Neural cell (in vitro differentiated cells): ENCODE data around the gene MSI2. TPM values are rescaled to one million over a fixed set of nuclear protein-coding genes. Genes with fewer than 3 reads are reported as not detected.

Experiments
- H2AFZ ChIP-seq: fragments of 200-600, 300-800 bp; sonication (generic), shearing (Covaris generic); 2 replicates; pipeline ENCODE4 v1.6.0; 2014; ENCODE audit warnings: low read depth, mild to moderate bottlenecking, antibody characterized with exemption, low read length, moderate library complexity
- H3F3A ChIP-seq: fragments of 200-600 bp; shearing (Covaris generic); 2 replicates; pipeline ENCODE4 v1.6.1; 2016; ENCODE audit warnings: mild to moderate bottlenecking, moderate library complexity, mixed read lengths, antibody characterized with exemption, low read length; ENCODE audit not compliant: insufficient read depth, poor library complexity, severe bottlenecking
- H3K27ac ChIP-seq: fragments of 200-600, 300-800 bp; sonication (generic), shearing (Covaris generic); 2 replicates; pipeline ENCODE4 v1.5.1; 2014; ENCODE audit warnings: mild to moderate bottlenecking, low read length, moderate library complexity
- H3K27me3 ChIP-seq: fragments of 300-800, 200-600 bp; sonication (generic), shearing (Covaris generic); 2 replicates; pipeline ENCODE4 v1.6.0; 2014; ENCODE audit warnings: mild to moderate bottlenecking, low read depth, low read length, moderate library complexity; ENCODE audit not compliant: insufficient read depth
- H3K36me3 ChIP-seq: fragments of 300-800, 200-600 bp; sonication (generic), shearing (Covaris generic); 2 replicates; pipeline ENCODE4 v1.5.1; 2014; ENCODE audit warnings: mild to moderate bottlenecking, antibody characterized with exemption, low read length, moderate library complexity; ENCODE audit not compliant: insufficient read depth
- H3K4me2 ChIP-seq: fragments of 300-800, 200-600 bp; sonication (generic), shearing (Covaris generic); 2 replicates; pipeline ENCODE4 v1.6.0; 2014; ENCODE audit warnings: mild to moderate bottlenecking, low read length
- H3K4me3 ChIP-seq: fragments of 300-800, 200-600 bp; sonication (generic), shearing (Covaris generic); 2 replicates; pipeline ENCODE4 v1.5.1; 2014; ENCODE audit warnings: mild to moderate bottlenecking, low read length, moderate library complexity
- H3K79me2 ChIP-seq: fragments of 200-600 bp; shearing (Covaris generic); replicated peaks from 2 replicates; pipeline ENCODE4 v1.6.0; 2014; ENCODE audit warnings: mild to moderate bottlenecking, low read length, moderate library complexity; ENCODE audit not compliant: insufficient read depth
- H3K9ac ChIP-seq: fragments of 300-800, 200-600 bp; sonication (generic), shearing (Covaris generic); 2 replicates; pipeline ENCODE4 v1.6.1; 2016; ENCODE audit warnings: mild to moderate bottlenecking, low read length, mixed read lengths
- H3K9me2 ChIP-seq: fragments of 200-600 bp; shearing (Covaris generic); 2 replicates; pipeline ENCODE4 v1.6.1; 2016; ENCODE audit warnings: mild to moderate bottlenecking, low read length, mixed read lengths; ENCODE audit not compliant: insufficient read depth
- H3K9me3 ChIP-seq: fragments of 200-600, 300-800 bp; sonication (generic), shearing (Covaris generic); 2 replicates; pipeline ENCODE4 v1.6.1; 2016; ENCODE audit warnings: mild to moderate bottlenecking, mixed run types, low read length, moderate library complexity, mixed read lengths
- H4K20me1 ChIP-seq: fragments of 200-600 bp; shearing (Covaris generic); 2 replicates; pipeline ENCODE4 v1.6.1; 2016; ENCODE audit warnings: mild to moderate bottlenecking, mixed run types; ENCODE audit not compliant: insufficient read depth
- CTCF ChIP-seq: fragments of 450-650 bp; IDR thresholded peaks from 2 replicates; pipeline ENCODE4 v1.5.1; 2014; ENCODE audit warnings: antibody characterized with exemption, mild to moderate bottlenecking, moderate library complexity; ENCODE audit not compliant: poor library complexity, severe bottlenecking
- EP300 ChIP-seq: fragments of 450-650 bp; conservative IDR thresholded peaks from 2 replicates; pipeline ENCODE4 v1.6.1; 2014; ENCODE audit warnings: antibody characterized with exemption, mild to moderate bottlenecking, moderate library complexity; ENCODE audit not compliant: poor library complexity, severe bottlenecking
- EZH2 ChIP-seq: fragments of 200-600, 300-800 bp; shearing (Covaris generic), sonication (generic); IDR thresholded peaks from 2 replicates; pipeline ENCODE4 v1.6.1; 2014; ENCODE audit warnings: antibody characterized with exemption, low read length, borderline replicate concordance, mild to moderate bottlenecking; ENCODE audit not compliant: insufficient read depth, poor library complexity, severe bottlenecking
- MXI1 ChIP-seq: fragments of 450-650 bp; conservative IDR thresholded peaks from 2 replicates; pipeline ENCODE4 v1.6.1; 2014; ENCODE audit warnings: antibody characterized with exemption, mild to moderate bottlenecking; ENCODE audit not compliant: poor library complexity, severe bottlenecking
- POLR2AphosphoS5 ChIP-seq: IDR thresholded peaks from 2 replicates; pipeline ENCODE4 v1.6.1; 2012
- RAD21 ChIP-seq: fragments of 450-650 bp; conservative IDR thresholded peaks from 2 replicates; pipeline ENCODE4 v1.6.1; 2014; ENCODE audit warnings: antibody characterized with exemption, mild to moderate bottlenecking, moderate library complexity
- REST ChIP-seq: IDR thresholded peaks from 2 replicates; pipeline ENCODE4 v1.6.1; 2012; ENCODE audit warnings: borderline replicate concordance
- SMC3 ChIP-seq: fragments of 450-650 bp; conservative IDR thresholded peaks from 2 replicates; pipeline ENCODE4 v1.6.1; 2014; ENCODE audit warnings: antibody characterized with exemption, mild to moderate bottlenecking, moderate library complexity; ENCODE audit not compliant: poor library complexity
- TAF1 ChIP-seq: IDR thresholded peaks from 2 replicates; pipeline ENCODE4 v1.6.1; 2012; ENCODE audit warnings: low read depth
- polyA plus RNA-seq: library from polyadenylated mRNA; depleted of rRNA; stranded (reverse); fragments of >200 nt; gene quantifications from 2 replicates; pipeline ENCODE4 v1.2.3, GENCODE V29; 2014

MSI2 gene
- polyA plus RNA-seq, 1 donor from 2014 or later = 61.4 TPM

- Histone ChIP-seq H3K27ac (no peak overlapping the region), H3K27me3 (no peaks in the 10 kb centered on the region), H3K4me3 (no peak overlapping the region), H3K9me3 (no peaks in the 10 kb centered on the region), H4K20me1 (no peaks in the 10 kb centered on the region), H3K9me2 (no peaks in the 10 kb centered on the region), H3K79me2 (peaks cover 16% of the 10 kb centered on the region), H3K9ac (no peak overlapping the region), H3K4me2 (no peak overlapping the region), H2AFZ (no peak overlapping the region), H3F3A (no peaks in the 10 kb centered on the region), H3K36me3 (no peaks in the 10 kb centered on the region)
- TF ChIP-seq CTCF (no peak), REST (no peak), TAF1 (no peak), RAD21 (no peak), MXI1 (no peak), SMC3 (no peak), POLR2AphosphoS5 (no peak), EZH2 (no peak), EP300 (no peak)
Observed at GRCh38 chr17:57536789-57537523, 280.6 kb downstream of the MSI2 start.

GRCh38 chr17:57537524-57538410 is 281.4 kb downstream of the MSI2 start:
- H3K9me3 ChIP-seq = no peaks in the 10 kb centered on the region
- H3K9ac ChIP-seq = no peak overlapping the region
- H3K9me2 ChIP-seq = no peaks in the 10 kb centered on the region
- H3K4me2 ChIP-seq = no peak overlapping the region
- H3K4me3 ChIP-seq = no peak overlapping the region
- no peaks in the 10 kb centered on the region for H3K27me3 ChIP-seq
- no peak overlapping the region for H2AFZ ChIP-seq
- no peak overlapping the region for H3K27ac ChIP-seq
- H3K79me2 ChIP-seq = peaks cover 24% of the 10 kb centered on the region
- TF ChIP-seq MXI1 (no peak), EP300 (no peak), REST (no peak), CTCF (no peak), EZH2 (no peak), POLR2AphosphoS5 (no peak), TAF1 (no peak), RAD21 (no peak), SMC3 (no peak)
- no peaks in the 10 kb centered on the region for H3K36me3 ChIP-seq
- H4K20me1 ChIP-seq = no peaks in the 10 kb centered on the region
- no peaks in the 10 kb centered on the region for H3F3A ChIP-seq
